Measurements from ENCODE around the gene BAMBI.

DNA sequence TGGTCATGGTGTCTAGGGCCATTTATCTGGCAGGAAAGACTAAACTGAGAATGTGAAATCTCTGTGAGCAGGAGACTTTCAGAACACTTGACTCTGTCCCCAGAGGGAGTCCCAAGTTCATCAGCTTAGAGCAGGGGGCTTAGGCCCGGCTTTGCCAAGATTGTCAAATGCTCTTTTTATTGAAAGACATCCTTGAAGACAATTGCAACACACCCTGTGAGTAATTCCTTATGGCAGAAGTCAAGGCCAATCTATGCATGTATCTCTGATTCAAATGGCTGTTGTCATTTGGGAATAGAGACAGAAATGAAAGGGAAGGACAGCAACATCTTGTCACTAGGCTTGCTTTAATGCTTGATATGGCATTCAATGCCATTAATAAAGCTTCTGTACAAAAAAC lies 33.7 kb downstream of the BAMBI start:
- TF ChIP-seq, protein P1, sequence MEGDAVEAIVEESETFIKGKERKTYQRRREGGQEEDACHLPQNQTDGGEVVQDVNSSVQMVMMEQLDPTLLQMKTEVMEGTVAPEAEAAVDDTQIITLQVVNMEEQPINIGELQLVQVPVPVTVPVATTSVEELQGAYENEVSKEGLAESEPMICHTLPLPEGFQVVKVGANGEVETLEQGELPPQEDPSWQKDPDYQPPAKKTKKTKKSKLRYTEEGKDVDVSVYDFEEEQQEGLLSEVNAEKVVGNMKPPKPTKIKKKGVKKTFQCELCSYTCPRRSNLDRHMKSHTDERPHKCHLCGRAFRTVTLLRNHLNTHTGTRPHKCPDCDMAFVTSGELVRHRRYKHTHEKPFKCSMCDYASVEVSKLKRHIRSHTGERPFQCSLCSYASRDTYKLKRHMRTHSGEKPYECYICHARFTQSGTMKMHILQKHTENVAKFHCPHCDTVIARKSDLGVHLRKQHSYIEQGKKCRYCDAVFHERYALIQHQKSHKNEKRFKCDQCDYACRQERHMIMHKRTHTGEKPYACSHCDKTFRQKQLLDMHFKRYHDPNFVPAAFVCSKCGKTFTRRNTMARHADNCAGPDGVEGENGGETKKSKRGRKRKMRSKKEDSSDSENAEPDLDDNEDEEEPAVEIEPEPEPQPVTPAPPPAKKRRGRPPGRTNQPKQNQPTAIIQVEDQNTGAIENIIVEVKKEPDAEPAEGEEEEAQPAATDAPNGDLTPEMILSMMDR (IDR thresholded peaks at IDR 0.05; ENCODE audit: low read length): no peak
- no peak for TF ChIP-seq EZH2 (optimal IDR thresholded peaks at IDR 0.05; ENCODE audit: low read depth, low read length)
- no peak for TF ChIP-seq EZH2phosphoT487 (IDR thresholded peaks at IDR 0.05; ENCODE audit: low read length)
